ENCODE results near the gene ALG2.

ALG2 gene

DNA sequence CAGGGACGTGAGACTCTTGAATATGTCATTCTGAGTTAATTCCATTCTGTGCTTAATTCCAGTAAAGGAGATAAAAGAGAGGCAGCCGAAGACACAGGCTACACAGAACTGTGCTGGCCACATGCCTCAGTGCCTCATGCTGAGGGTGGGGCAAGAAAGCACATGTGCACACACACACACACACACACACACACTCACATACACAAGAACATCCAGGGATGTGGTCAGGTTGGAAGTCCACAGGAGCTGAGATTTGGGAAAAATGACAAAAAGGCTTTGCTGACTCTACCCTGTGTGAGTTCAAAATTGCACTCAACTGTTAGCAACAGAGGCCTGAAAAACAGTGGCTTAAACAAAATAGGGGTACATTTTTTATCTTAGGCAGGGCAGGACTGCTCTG, 40.5 kb downstream of the ALG2 start:
- no peaks in the 10 kb centered on the region for H3K9me3 ChIP-seq
- intact Hi-C loops (cut with DNase I; ENCODE audit: low total_unique reads), result loop anchor here (10.0 kb wide), 1 partner anchor 624 kb away; no protein-coding TSS in a partner anchor
- H3K4me1 ChIP-seq, result peaks cover 0 to 11% (median 3%) of the 10 kb centered on the region in 4 donors
- no peak overlapping the region for H3K27ac ChIP-seq
- no peaks in the 10 kb centered on the region for H3K27me3 ChIP-seq
- H3K4me3 ChIP-seq, result no peak overlapping the region
- no peaks in the 10 kb centered on the region for H3K36me3 ChIP-seq
- no peak for DNase-seq
- TF ChIP-seq, protein P1, sequence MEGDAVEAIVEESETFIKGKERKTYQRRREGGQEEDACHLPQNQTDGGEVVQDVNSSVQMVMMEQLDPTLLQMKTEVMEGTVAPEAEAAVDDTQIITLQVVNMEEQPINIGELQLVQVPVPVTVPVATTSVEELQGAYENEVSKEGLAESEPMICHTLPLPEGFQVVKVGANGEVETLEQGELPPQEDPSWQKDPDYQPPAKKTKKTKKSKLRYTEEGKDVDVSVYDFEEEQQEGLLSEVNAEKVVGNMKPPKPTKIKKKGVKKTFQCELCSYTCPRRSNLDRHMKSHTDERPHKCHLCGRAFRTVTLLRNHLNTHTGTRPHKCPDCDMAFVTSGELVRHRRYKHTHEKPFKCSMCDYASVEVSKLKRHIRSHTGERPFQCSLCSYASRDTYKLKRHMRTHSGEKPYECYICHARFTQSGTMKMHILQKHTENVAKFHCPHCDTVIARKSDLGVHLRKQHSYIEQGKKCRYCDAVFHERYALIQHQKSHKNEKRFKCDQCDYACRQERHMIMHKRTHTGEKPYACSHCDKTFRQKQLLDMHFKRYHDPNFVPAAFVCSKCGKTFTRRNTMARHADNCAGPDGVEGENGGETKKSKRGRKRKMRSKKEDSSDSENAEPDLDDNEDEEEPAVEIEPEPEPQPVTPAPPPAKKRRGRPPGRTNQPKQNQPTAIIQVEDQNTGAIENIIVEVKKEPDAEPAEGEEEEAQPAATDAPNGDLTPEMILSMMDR (IDR thresholded peaks at IDR 0.05), result no peak

DNA sequence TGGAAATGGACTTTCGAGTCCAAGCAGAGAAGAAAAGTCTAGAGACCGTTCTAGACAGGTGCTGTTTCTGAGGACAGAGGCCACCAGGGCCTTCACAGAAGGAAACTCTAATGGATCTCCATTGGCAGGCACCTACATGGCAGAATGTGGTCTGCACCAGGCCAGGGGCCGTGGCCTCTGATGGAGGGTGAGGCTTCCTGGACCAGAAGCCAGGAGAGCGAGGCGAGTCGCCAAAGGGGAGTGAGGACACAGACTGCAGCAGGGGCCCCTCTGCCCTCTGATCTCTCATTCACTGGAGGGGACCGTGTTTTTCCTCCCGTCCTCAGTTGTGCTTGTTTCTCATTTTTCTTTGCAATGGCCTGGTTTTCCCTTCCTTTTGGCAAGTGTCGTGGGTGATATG, 41.1 kb downstream of the ALG2 start:
- no peaks in the 10 kb centered on the region for H3K9me3 ChIP-seq
- no peak overlapping the region for H3K27ac ChIP-seq
- no peak for DNase-seq
- H3K4me3 ChIP-seq, result no peak overlapping the region
- peaks cover 0 to 11% (median 3%) of the 10 kb centered on the region in 4 donors for H3K4me1 ChIP-seq
- intact Hi-C loops (cut with DNase I; ENCODE audit: low total_unique reads), result loop anchor here (10.0 kb wide), 1 partner anchor 624 kb away; no protein-coding TSS in a partner anchor
- TF ChIP-seq, protein P1 (IDR thresholded peaks at IDR 0.05), result no peak
- no peaks in the 10 kb centered on the region for H3K36me3 ChIP-seq
- H3K27me3 ChIP-seq, result no peaks in the 10 kb centered on the region

DNA sequence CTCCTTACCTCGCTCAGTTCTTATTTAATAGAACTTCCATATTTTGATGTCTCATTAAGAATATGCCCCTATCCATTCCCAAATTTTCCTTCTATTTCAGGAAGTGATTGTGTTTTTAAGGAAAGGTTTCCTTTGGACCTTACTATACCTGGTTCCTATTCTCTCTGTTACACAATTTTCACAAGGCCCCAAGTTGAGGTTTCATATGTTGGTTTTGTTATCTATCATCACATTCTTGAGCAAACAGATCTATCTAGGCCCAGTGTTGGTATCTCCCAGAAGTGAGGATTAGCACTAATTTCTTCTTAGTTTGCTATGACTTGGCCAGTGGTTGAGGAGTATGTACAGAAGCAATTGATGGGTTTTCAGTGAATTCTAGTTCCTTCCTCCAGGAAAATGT, 41.5 kb downstream of the ALG2 start:
- intact Hi-C loops (cut with DNase I; ENCODE audit: low total_unique reads), result loop anchor here (10.0 kb wide), 1 partner anchor 625 kb away; no protein-coding TSS in a partner anchor
- no peaks in the 10 kb centered on the region for H3K27me3 ChIP-seq
- H3K4me3 ChIP-seq, result no peak overlapping the region
- no peak for DNase-seq
- no peak overlapping the region for H3K27ac ChIP-seq
- H3K36me3 ChIP-seq, result no peaks in the 10 kb centered on the region
- TF ChIP-seq, protein P1 (IDR thresholded peaks at IDR 0.05), result no peak
- H3K9me3 ChIP-seq, result no peaks in the 10 kb centered on the region
- H3K4me1 ChIP-seq, result peaks cover 0 to 11% (median 3%) of the 10 kb centered on the region in 4 donors

DNA sequence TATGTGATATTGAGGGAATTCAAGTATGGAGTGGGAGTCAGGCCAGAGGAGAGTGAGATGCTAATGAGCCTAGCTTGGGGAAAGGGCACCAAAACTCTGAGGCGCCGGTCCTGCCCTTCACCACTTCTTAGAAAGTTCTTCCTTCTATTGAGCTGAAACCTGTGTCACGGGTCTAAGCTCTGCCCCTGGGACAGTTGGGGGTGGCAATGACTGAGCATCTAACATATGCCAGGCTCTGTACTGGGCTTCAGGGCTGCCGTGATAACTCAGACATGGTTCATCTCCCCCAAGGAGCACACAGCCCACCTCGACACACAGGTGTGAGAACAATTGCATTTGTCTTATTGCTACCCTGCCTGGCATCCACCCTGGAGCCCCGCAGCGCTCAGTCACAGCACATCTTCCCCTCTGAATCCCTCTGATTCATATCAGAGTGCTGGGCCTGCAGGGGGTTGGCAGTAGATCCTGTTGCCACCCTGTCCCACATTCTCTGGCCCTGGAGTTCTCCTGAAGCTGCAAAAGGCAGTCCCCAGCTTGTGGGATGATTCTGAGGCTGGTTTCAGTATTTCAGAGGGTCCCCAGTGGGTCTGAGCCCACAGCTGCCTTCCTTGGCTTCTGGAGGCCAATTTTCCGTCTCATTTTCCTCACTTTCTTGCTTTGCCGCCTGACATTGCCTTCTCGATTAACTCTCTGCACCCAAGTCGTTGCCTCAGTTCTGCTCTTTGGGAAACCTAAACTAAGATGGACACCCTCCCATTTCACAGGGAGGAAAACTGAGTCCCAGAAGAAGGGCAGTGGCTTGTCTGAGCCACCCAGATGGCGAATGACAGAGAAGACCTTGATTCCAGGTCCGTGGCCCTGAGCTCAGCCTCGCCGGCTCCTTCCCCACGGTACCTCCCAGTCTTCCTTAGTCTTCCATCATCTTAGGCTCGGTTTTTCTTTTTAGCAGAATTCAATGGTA, 42.5 kb downstream of the ALG2 start:
- peaks cover 0 to 2% (median 0%) of the 10 kb centered on the region in 4 donors for H3K4me1 ChIP-seq
- TF ChIP-seq, protein P1 (IDR thresholded peaks at IDR 0.05), result no peak
- no peaks in the 10 kb centered on the region for H3K9me3 ChIP-seq
- DNase-seq, result no peak
- no peak overlapping the region for H3K27ac ChIP-seq
- intact Hi-C loops (cut with DNase I; ENCODE audit: low total_unique reads), result no loop called here
- H3K4me3 ChIP-seq, result no peak overlapping the region
- H3K27me3 ChIP-seq, result no peaks in the 10 kb centered on the region
- H3K36me3 ChIP-seq, result no peaks in the 10 kb centered on the region

DNA sequence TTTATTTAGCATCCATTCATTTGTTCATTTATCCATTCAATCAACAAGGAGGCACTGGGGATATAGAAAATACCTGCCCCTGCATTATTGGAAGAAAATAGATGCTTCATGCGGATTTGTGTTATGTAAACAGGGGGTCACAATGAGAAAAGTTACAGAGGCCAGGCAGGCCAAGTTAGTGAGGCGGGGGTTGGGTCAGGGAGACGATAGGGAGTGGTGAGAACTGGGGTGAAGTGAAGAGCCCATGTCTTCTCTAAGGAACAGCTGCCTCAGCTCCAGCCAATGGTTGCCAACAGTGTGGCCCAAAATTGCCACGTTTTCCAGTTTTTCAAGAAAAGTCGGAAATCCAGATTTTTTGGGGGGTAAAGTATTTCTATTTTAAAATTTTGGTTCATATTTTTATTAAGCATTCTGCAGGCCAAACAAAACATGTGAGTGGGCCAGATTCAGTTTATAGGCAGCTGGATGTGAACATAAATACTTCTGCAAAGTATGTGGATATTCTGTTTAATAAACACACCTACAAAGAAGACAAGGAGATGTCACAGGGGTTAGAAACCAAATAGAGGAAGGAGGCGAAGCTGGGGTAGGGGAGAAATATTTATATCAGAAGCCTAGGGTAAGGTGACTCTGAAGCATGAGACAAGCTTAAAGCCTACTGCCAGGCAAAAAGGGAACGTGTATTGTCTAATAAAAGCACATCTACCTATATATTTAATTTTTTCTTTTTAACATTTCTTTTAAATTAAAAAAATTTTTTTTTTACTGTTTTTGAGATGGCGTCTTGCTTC, 44.0 kb downstream of the ALG2 start:
- TF ChIP-seq, protein P1 (IDR thresholded peaks at IDR 0.05), result no peak
- no peaks in the 10 kb centered on the region for H3K9me3 ChIP-seq
- H3K27ac ChIP-seq, result no peak overlapping the region
- DNase-seq, result no peak
- intact Hi-C loops (cut with DNase I; ENCODE audit: low total_unique reads), result no loop called here
- no peak overlapping the region for H3K4me3 ChIP-seq
- no peaks in the 10 kb centered on the region for H3K27me3 ChIP-seq
- H3K36me3 ChIP-seq, result no peaks in the 10 kb centered on the region
- no peaks in the 10 kb centered on the region for H3K4me1 ChIP-seq

Data from tibial artery (tissue), 4 donors.